ENCODE results near the gene CAB39. TPM values are rescaled to one million over a fixed set of nuclear protein-coding genes. Genes with fewer than 3 reads are reported as not detected.
A peak's percentile ranks its signal among the peaks of the same experiment; 100 is the strongest.

Gene CAB39
- total and polyA plus RNA-seq, 2 donors (not counting 1 experiment from before 2014, with no cell fraction given): 21.7 to 75.7 TPM

DNA sequence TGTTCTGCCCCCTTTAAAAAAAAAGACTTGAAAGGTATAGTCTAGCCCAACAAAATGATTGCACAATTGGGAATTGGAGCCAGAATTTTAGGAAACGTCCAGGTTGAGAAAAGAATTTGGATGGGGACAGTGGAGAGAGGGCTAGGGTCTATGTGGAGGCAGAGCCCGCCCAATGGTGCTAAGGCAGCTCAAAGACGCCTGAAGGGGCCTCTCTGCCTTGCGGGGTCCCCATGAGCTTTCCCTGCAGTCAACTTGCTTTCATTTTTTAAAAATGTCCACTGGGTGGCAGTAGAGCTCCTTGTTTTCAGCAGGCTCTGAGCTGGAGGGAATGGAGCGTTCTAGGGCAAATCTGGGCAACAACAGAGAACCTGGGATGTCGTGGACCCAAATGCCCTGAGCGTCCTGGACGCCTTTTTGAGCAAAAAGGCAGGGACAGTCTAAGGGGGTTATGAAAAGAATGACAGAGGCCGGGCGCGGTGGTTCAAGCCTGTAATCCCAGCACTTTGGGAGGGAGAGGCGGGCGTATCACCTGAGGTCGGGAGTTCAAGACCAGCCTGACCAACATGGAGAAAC, 111.8 kb downstream of the CAB39 start:
- Histone ChIP-seq H2AFZ (ENCODE audit: insufficient read depth, low read depth, low read length, poor library complexity, severe bottlenecking) (no peak overlapping the region), H3K4me2 (replicated peaks; ENCODE audit: low read depth, low read length, poor library complexity, severe bottlenecking) (peak overlapping the region; percentile 62), H3K9ac (ENCODE audit: low read length) (no peak overlapping the region), H3K27ac (ENCODE audit: low read length in 2 of 2) (no peak overlapping the region), H3K79me2 (ENCODE audit: control insufficient read depth, insufficient read depth, low read length) (no peaks in the 10 kb centered on the region), H3K4me3 (ENCODE audit: control extremely low read depth in 1 of 5, extremely low read depth in 1 of 5, insufficient read depth in 1 of 5, low read depth in 2 of 5, low read length in 4 of 5) (no peak overlapping the region), H3K4me1 (ENCODE audit: control insufficient read depth in 2 of 2, insufficient read depth in 2 of 2, low read length in 2 of 2) (peaks cover 14 to 16% of the 10 kb centered on the region in 2 donors), H4K20me1 (ENCODE audit: control insufficient read depth, insufficient read depth, low read length, poor library complexity, severe bottlenecking) (no peaks in the 10 kb centered on the region), H3K27me3 (replicated peaks in 1 of 4; ENCODE audit: control extremely low read depth in 1 of 4, control insufficient read depth in 3 of 4, insufficient read depth in 4 of 4, low read length in 3 of 4) (peaks cover 0 to 33% (median 20%) of the 10 kb centered on the region in 4 experiments), H3K9me3 (ENCODE audit: control extremely low read depth in 1 of 3, control insufficient read depth in 2 of 3, insufficient read depth in 1 of 3, low read length in 2 of 3) (peaks cover 0 to 5% (median 0%) of the 10 kb centered on the region in 3 donors), H3K36me3 (replicated peaks in 1 of 2; ENCODE audit: control extremely low read depth in 1 of 2, control insufficient read depth in 1 of 2, extremely low read depth in 1 of 2, insufficient read depth in 2 of 2, low read length in 1 of 2) (peaks cover 0 to 10% of the 10 kb centered on the region in 2 experiments)
- POLR2A ChIA-PET: interaction anchor here (0.6 to 0.9 kb wide), 2 partner anchors 82 to 228 kb away, joined by 4 read pairs; no protein-coding TSS in a partner anchor
- peak; percentile 86 for DNase-seq
- ATAC-seq (ENCODE audit: low read depth): peak; percentile 75
- WGBS (ENCODE audit: insufficient coverage): 20% methylated on average over 14 of the region's 14 CpGs
- CTCF ChIA-PET: interaction anchor here (0.6 to 7.9 kb wide), 55 partner anchors 9 to 1023 kb away, joined by 3 to 200 read pairs (median 4); partner anchors contain the start of gene SPATA3
- Mint-ChIP-seq H3K4me3 (peak overlapping the region; percentile 37), H3K27me3 (peaks cover 29% of the 10 kb centered on the region), H3K9me3 (ENCODE audit: insufficient read depth) (no peaks in the 10 kb centered on the region), H3K27ac (no peak overlapping the region), H3K4me1 (peaks cover 5% of the 10 kb centered on the region)
- intact Hi-C loops (cut with micrococcal nuclease): loop anchor here (1.0 kb wide), 4 partner anchors 24 to 229 kb away; no protein-coding TSS in a partner anchor
- TF ChIP-seq, protein P1, sequence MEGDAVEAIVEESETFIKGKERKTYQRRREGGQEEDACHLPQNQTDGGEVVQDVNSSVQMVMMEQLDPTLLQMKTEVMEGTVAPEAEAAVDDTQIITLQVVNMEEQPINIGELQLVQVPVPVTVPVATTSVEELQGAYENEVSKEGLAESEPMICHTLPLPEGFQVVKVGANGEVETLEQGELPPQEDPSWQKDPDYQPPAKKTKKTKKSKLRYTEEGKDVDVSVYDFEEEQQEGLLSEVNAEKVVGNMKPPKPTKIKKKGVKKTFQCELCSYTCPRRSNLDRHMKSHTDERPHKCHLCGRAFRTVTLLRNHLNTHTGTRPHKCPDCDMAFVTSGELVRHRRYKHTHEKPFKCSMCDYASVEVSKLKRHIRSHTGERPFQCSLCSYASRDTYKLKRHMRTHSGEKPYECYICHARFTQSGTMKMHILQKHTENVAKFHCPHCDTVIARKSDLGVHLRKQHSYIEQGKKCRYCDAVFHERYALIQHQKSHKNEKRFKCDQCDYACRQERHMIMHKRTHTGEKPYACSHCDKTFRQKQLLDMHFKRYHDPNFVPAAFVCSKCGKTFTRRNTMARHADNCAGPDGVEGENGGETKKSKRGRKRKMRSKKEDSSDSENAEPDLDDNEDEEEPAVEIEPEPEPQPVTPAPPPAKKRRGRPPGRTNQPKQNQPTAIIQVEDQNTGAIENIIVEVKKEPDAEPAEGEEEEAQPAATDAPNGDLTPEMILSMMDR (IDR thresholded peaks at IDR 0.05): peak; percentile 83
- TF ChIP-seq EZH2 (IDR thresholded peaks at IDR 0.05; ENCODE audit: borderline replicate concordance, insufficient read depth, low read depth, low read length, poor library complexity, severe bottlenecking): no peak

DNA sequence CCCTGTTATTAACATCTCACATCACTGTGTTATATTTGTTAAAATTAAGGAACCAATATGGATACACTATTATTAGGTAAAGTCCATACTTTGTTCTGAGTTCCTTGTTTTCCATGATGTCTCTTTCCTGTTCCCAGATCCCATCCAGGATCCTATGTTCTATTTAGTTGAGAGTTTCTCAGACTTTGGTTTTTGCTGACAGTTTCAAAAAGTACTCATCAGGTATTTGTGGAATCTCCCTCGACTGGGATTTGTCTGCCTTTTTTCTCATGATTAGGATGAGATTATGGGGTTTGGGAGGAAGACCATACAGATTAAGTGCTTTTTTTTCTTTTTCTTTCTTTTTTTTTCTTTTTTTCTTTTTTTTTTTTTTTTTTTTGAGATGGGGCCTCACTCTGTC, 112.7 kb downstream of the CAB39 start:
- no peaks in the 10 kb centered on the region for H3K79me2 ChIP-seq (ENCODE audit: control insufficient read depth, insufficient read depth, low read length)
- H4K20me1 ChIP-seq (ENCODE audit: control insufficient read depth, insufficient read depth, low read length, poor library complexity, severe bottlenecking): no peaks in the 10 kb centered on the region
- Mint-ChIP-seq H3K4me1 (peaks cover 5% of the 10 kb centered on the region), H3K27ac (no peak overlapping the region), H3K4me3 (no peak overlapping the region), H3K27me3 (peaks cover 32% of the 10 kb centered on the region), H3K9me3 (ENCODE audit: insufficient read depth) (no peaks in the 10 kb centered on the region)
- CTCF ChIA-PET: interaction anchor here (0.7 to 7.9 kb wide), 8 partner anchors 15 to 1024 kb away, joined by 3 to 200 read pairs (median 4); no protein-coding TSS in a partner anchor
- no peak overlapping the region for H3K4me3 ChIP-seq (ENCODE audit: control extremely low read depth in 1 of 5, extremely low read depth in 1 of 5, insufficient read depth in 1 of 5, low read depth in 2 of 5, low read length in 4 of 5)
- DNase-seq (no peak), ATAC-seq (ENCODE audit: low read depth) (no peak)
- no CpG with 5 or more reads among the region's 1 CpG for WGBS (ENCODE audit: insufficient coverage)
- H3K4me2 ChIP-seq (replicated peaks; ENCODE audit: low read depth, low read length, poor library complexity, severe bottlenecking): no peak overlapping the region
- H3K27me3 ChIP-seq (replicated peaks in 1 of 4; ENCODE audit: control extremely low read depth in 1 of 4, control insufficient read depth in 3 of 4, insufficient read depth in 4 of 4, low read length in 3 of 4): peaks cover 0 to 33% (median 20%) of the 10 kb centered on the region in 4 experiments
- no peak for TF ChIP-seq EZH2 (IDR thresholded peaks at IDR 0.05; ENCODE audit: borderline replicate concordance, insufficient read depth, low read depth, low read length, poor library complexity, severe bottlenecking)
- TF ChIP-seq, protein P1 (IDR thresholded peaks at IDR 0.05): no peak
- H2AFZ ChIP-seq (ENCODE audit: insufficient read depth, low read depth, low read length, poor library complexity, severe bottlenecking): no peak overlapping the region
- peaks cover 0 to 5% (median 0%) of the 10 kb centered on the region in 3 donors for H3K9me3 ChIP-seq (ENCODE audit: control extremely low read depth in 1 of 3, control insufficient read depth in 2 of 3, insufficient read depth in 1 of 3, low read length in 2 of 3)
- H3K27ac ChIP-seq (ENCODE audit: low read length in 2 of 2): no peak overlapping the region
- intact Hi-C loops (cut with micrococcal nuclease): no loop called here
- POLR2A ChIA-PET: interaction anchor here (0.7 kb wide), 1 partner anchor 74 kb away, joined by 3 read pairs; no protein-coding TSS in a partner anchor
- no peak overlapping the region for H3K9ac ChIP-seq (ENCODE audit: low read length)
- peaks cover 14 to 16% of the 10 kb centered on the region in 2 donors for H3K4me1 ChIP-seq (ENCODE audit: control insufficient read depth in 2 of 2, insufficient read depth in 2 of 2, low read length in 2 of 2)
- peaks cover 0 to 3% of the 10 kb centered on the region in 2 experiments for H3K36me3 ChIP-seq (replicated peaks in 1 of 2; ENCODE audit: control extremely low read depth in 1 of 2, control insufficient read depth in 1 of 2, extremely low read depth in 1 of 2, insufficient read depth in 2 of 2, low read length in 1 of 2)

All from B cell (primary cell).